HepG2 (cell line): ENCODE data around the gene ATG2A. TPM values are rescaled to one million over a fixed set of nuclear protein-coding genes. Genes with fewer than 3 reads are reported as not detected.
A peak's percentile ranks its signal among the peaks of the same experiment; 100 is the strongest.

Experiments used
- ATF1 ChIP-seq: IDR thresholded peaks from 2 replicates; pipeline ENCODE4 v1.6.1; 2016; ENCODE audit warnings: mild to moderate bottlenecking, control low read depth
- BCL6 ChIP-seq: IDR thresholded peaks from 2 replicates; pipeline ENCODE4 v1.6.1; 2016; ENCODE audit warnings: missing genetic modification reagents, missing compliant biosample characterization
- BRD4 ChIP-seq: sonication (generic); formaldehyde crosslinking; IDR thresholded peaks from 2 replicates; pipeline ENCODE4 v1.4.0; 2020; ENCODE audit warnings: missing genetic modification reagents
- CAMTA2 ChIP-seq: sonication (generic); formaldehyde crosslinking; IDR thresholded peaks from 2 replicates; pipeline ENCODE4 v1.4.0; 2020; ENCODE audit warnings: mild to moderate bottlenecking, missing genetic modification reagents, borderline replicate concordance
- HDAC1 ChIP-seq: sonication (generic); formaldehyde crosslinking; IDR thresholded peaks from 2 replicates; pipeline ENCODE4 v1.5.1; 2020; ENCODE audit warnings: mild to moderate bottlenecking, missing genetic modification reagents
- MTA3 ChIP-seq: sonication (generic); formaldehyde crosslinking; IDR thresholded peaks from 2 replicates; pipeline ENCODE4 v1.4.0; 2020; ENCODE audit warnings: missing genetic modification reagents
- REPIN1 ChIP-seq: sonication (generic); formaldehyde crosslinking; IDR thresholded peaks from 2 replicates; pipeline ENCODE4 v1.8.0; 2022; ENCODE audit warnings: missing genetic modification reagents, low read depth, mild to moderate bottlenecking, borderline replicate concordance
- SALL2 ChIP-seq: sonication (generic); formaldehyde crosslinking; IDR thresholded peaks from 2 replicates; pipeline ENCODE4 v1.8.1; 2023; ENCODE audit warnings: mild to moderate bottlenecking, missing genetic modification reagents, inconsistent platforms
- SMARCE1 ChIP-seq: fragments of 450-650 bp; IDR thresholded peaks from 2 replicates; pipeline ENCODE4 v1.6.1; 2017; ENCODE audit warnings: borderline replicate concordance
- USF2 ChIP-seq, 2 experiments: sonication (generic) in 1 of 2; formaldehyde crosslinking in 1 of 2; IDR thresholded peaks; 2 replicates each; pipeline versions ENCODE4 v1.5.1 to v1.6.1; 2011 to 2020; ENCODE audit warnings: borderline replicate concordance in 1 of 2, low read depth in 1 of 2, low read length in 1 of 2, mild to moderate bottlenecking in 1 of 2, missing genetic modification reagents in 1 of 2, moderate library complexity in 1 of 2
- ZNF264 ChIP-seq: sonication (generic); formaldehyde crosslinking; IDR thresholded peaks from 2 replicates; pipeline ENCODE4 v1.4.0; 2020; ENCODE audit warnings: missing genetic modification reagents
- ZNF564 ChIP-seq: sonication (generic); formaldehyde crosslinking; IDR thresholded peaks from 2 replicates; pipeline ENCODE4 v1.8.1; 2023; ENCODE audit warnings: mild to moderate bottlenecking, missing genetic modification reagents
- ZXDC ChIP-seq: sonication (generic); formaldehyde crosslinking; IDR thresholded peaks from 2 replicates; pipeline ENCODE4 v1.5.0; 2020; ENCODE audit warnings: mild to moderate bottlenecking, missing genetic modification reagents
- polyA plus RNA-seq, 8 experiments: library from polyadenylated mRNA; depleted of rRNA in 3 of 8; stranded (reverse) in 7 of 8; unstranded in 1 of 8; fragments of >200 nt; fragmentation: Illumina TruSeq in 4 of 8; extraction: Trizol in 4 of 8; gene quantifications; 2 replicates each; pipeline versions ENCODE4 v1.2.1 to v1.2.3, GENCODE V29; 2011 to 2016; ENCODE audit warnings: low read depth in 4 of 8, missing spikeins in 1 of 8, mixed read lengths in 1 of 8; ENCODE audit not compliant: insufficient read depth in 1 of 8
- total RNA-seq, 5 experiments: library from RNA; depleted of rRNA; stranded (reverse); fragments of >200 nt; fragmentation: Illumina TruSeq; extraction: Trizol; gene quantifications; 2 replicates each; pipeline ENCODE4 v1.2.3, GENCODE V29; 2016; ENCODE audit warnings: low read depth in 1 of 5
- TF ChIP-seq, protein P1 (sequence below): sonication (generic); formaldehyde crosslinking; IDR thresholded peaks from 2 replicates; pipeline ENCODE4 v1.4.0; 2020; ENCODE audit warnings: missing genetic modification reagents
- TF ChIP-seq, protein P2 (sequence below): sonication (generic); formaldehyde crosslinking; IDR thresholded peaks from 2 replicates; pipeline ENCODE4 v1.4.0; 2020; ENCODE audit warnings: missing genetic modification reagents

Gene ATG2A
- total and polyA plus RNA-seq, 2 of the 13 experiments (the other 11 are each of a cell fraction or from before 2014, with no cell fraction given), result 6.7 to 8.0 TPM

DNA sequence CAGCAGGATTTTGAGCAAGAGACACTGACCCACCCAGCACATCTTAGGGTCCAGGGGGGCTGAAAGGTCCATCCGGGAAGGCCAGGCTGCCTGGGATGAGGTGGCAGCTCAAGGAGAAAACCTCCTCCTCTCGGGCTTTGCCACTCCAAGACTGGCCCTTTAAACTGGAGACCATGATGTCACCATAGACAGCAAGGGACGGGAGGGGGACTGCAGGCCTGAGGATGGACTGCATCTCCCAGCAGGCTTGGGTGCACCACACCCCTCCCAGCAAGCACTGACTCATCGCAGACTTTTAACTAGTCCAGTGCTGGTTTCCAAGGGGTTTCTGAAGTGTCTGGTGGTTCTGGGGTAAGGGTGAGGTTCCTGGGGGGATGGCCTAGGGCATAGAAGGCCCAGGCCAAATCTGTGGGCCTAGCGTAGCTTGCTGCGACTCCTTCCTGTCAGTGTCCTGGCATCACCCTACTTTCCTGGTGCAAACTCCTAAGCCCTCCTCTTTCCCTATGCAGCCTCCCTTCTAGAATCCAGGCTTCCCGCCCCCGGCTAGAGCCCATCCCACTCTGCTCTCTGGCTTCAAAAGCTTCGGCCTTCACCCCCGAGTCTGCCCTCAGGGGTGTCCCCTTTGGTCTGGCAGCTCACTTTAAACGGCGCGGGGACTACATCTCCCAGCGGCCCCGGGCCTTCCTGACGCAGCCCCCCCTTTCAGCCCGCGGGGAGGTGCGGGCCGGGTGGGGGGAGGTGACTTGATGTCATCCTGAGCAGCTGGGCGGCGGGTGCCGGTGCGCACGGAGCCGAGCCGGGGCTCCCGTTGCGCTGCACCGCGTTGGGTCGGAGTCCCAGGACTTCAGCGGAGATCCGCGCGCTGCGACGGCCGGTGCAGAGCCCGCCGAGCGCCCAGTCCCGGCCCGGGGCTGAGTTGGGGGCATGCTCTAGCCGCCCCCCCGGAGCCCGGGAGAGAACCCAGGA, 7.2 kb upstream of the ATG2A start, which contains the start of gene PPP2R5B (continued):
- TF ChIP-seq REPIN1 (no peak), SALL2 (no peak), CAMTA2 (CRISPR knock-in tag) (peak; percentile 43; the same call in 1 of the 2 replicates), SMARCE1 (no peak), USF2 (IDR thresholded peaks at IDR 0.05; ENCODE audit: low read depth, low read length) (no peak), USF2 (CRISPR knock-in tag; IDR thresholded peaks at IDR 0.05; ENCODE audit: borderline replicate concordance) (no peak), HDAC1 (CRISPR knock-in tag) (peak; percentile 94), ZNF564 (CRISPR knock-in tag) (no peak), MTA3 (no peak), ZNF264 (peak; percentile 34; the same call in 1 of the 2 replicates), BRD4 (CRISPR knock-in tag) (no peak), BCL6 (CRISPR knock-in tag) (peak; percentile 47), ATF1 (peak; percentile 89), ZXDC (CRISPR knock-in tag) (0 out of 2 replicates have a peak, but pooled peaks have one; percentile 47)
- TF ChIP-seq, protein P1, sequence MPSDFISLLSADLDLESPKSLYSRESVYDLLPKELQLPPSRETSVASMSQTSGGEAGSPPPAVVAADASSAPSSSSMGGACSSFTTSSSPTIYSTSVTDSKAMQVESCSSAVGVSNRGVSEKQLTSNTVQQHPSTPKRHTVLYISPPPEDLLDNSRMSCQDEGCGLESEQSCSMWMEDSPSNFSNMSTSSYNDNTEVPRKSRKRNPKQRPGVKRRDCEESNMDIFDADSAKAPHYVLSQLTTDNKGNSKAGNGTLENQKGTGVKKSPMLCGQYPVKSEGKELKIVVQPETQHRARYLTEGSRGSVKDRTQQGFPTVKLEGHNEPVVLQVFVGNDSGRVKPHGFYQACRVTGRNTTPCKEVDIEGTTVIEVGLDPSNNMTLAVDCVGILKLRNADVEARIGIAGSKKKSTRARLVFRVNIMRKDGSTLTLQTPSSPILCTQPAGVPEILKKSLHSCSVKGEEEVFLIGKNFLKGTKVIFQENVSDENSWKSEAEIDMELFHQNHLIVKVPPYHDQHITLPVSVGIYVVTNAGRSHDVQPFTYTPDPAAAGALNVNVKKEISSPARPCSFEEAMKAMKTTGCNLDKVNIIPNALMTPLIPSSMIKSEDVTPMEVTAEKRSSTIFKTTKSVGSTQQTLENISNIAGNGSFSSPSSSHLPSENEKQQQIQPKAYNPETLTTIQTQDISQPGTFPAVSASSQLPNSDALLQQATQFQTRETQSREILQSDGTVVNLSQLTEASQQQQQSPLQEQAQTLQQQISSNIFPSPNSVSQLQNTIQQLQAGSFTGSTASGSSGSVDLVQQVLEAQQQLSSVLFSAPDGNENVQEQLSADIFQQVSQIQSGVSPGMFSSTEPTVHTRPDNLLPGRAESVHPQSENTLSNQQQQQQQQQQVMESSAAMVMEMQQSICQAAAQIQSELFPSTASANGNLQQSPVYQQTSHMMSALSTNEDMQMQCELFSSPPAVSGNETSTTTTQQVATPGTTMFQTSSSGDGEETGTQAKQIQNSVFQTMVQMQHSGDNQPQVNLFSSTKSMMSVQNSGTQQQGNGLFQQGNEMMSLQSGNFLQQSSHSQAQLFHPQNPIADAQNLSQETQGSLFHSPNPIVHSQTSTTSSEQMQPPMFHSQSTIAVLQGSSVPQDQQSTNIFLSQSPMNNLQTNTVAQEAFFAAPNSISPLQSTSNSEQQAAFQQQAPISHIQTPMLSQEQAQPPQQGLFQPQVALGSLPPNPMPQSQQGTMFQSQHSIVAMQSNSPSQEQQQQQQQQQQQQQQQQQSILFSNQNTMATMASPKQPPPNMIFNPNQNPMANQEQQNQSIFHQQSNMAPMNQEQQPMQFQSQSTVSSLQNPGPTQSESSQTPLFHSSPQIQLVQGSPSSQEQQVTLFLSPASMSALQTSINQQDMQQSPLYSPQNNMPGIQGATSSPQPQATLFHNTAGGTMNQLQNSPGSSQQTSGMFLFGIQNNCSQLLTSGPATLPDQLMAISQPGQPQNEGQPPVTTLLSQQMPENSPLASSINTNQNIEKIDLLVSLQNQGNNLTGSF, result no peak
- TF ChIP-seq, protein P2, sequence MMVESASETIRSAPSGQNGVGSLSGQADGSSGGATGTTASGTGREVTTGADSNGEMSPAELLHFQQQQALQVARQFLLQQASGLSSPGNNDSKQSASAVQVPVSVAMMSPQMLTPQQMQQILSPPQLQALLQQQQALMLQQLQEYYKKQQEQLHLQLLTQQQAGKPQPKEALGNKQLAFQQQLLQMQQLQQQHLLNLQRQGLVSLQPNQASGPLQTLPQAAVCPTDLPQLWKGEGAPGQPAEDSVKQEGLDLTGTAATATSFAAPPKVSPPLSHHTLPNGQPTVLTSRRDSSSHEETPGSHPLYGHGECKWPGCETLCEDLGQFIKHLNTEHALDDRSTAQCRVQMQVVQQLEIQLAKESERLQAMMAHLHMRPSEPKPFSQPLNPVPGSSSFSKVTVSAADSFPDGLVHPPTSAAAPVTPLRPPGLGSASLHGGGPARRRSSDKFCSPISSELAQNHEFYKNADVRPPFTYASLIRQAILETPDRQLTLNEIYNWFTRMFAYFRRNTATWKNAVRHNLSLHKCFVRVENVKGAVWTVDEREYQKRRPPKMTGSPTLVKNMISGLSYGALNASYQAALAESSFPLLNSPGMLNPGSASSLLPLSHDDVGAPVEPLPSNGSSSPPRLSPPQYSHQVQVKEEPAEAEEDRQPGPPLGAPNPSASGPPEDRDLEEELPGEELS (CRISPR knock-in tag), result peak; percentile 24; the same call in 1 of the 2 replicates
